Right lobe of liver (tissue), 4 donors: ENCODE results near the gene WSCD2.

Experiments used
- POLR2A ChIP-seq: fragments of 450-650 bp; IDR thresholded peaks from one replicate; pipeline ENCODE4 v1.6.1; 2017; ENCODE audit warnings: antibody characterized with exemption, mild to moderate bottlenecking
- TF ChIP-seq, protein P1 (sequence below), 4 donors: fragments of 200-600 bp in 3 of 4; fragments of 450-650 bp in 1 of 4; IDR thresholded peaks; one replicate each; pipeline versions ENCODE4 v1.5.1 to v1.8.0; 2016 to 2022; ENCODE audit warnings: antibody characterized with exemption in 4 of 4, mild to moderate bottlenecking in 2 of 4
- donor health status: DM: no; HTN: no; CAD: no.
- donor health status: DM: no; HTN: no; CAD: no.
- donor health status: DM: no; HTN: yes; CAD: no.

DNA sequence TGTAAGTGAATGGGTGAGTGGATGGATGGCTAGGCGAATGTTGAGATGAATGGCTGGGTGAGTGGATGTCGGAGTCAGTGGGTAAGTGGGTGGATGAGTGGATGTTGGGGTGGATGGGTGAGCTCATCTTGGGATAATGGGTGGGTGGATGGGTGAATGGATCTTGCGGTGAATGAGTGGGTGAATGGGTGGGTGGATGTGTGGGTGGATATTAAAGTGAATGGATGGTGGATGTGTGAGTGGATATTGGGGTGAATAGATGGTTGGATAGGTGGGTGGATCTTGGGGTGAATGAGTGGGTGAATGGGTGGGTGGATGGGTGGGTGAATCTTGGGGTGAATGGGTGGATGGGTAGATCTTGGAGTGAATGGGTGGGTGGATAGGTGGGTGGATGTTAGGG is 158.1 kb downstream of the WSCD2 start:
- TF ChIP-seq POLR2A: no peak
- TF ChIP-seq, protein P1, sequence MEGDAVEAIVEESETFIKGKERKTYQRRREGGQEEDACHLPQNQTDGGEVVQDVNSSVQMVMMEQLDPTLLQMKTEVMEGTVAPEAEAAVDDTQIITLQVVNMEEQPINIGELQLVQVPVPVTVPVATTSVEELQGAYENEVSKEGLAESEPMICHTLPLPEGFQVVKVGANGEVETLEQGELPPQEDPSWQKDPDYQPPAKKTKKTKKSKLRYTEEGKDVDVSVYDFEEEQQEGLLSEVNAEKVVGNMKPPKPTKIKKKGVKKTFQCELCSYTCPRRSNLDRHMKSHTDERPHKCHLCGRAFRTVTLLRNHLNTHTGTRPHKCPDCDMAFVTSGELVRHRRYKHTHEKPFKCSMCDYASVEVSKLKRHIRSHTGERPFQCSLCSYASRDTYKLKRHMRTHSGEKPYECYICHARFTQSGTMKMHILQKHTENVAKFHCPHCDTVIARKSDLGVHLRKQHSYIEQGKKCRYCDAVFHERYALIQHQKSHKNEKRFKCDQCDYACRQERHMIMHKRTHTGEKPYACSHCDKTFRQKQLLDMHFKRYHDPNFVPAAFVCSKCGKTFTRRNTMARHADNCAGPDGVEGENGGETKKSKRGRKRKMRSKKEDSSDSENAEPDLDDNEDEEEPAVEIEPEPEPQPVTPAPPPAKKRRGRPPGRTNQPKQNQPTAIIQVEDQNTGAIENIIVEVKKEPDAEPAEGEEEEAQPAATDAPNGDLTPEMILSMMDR (IDR thresholded peaks at IDR 0.05): no peak
